22Rv1 (cell line): ENCODE data around the gene ERVV-1.

ENCODE experiments used
- H3K27ac ChIP-seq: fragments of 450-650 bp; 2 replicates; pipeline ENCODE4 v1.5.1; 2017
- ZFX ChIP-seq: fragments of 450-650 bp; IDR thresholded peaks from 2 replicates; pipeline ENCODE4 v1.6.1; 2017; ENCODE audit warnings: antibody characterized with exemption, borderline replicate concordance
- TF ChIP-seq, protein P1 (sequence below): fragments of 450-650 bp; IDR thresholded peaks from 2 replicates; pipeline ENCODE4 v1.5.1; 2017; ENCODE audit warnings: mild to moderate bottlenecking

Gene ERVV-1

DNA sequence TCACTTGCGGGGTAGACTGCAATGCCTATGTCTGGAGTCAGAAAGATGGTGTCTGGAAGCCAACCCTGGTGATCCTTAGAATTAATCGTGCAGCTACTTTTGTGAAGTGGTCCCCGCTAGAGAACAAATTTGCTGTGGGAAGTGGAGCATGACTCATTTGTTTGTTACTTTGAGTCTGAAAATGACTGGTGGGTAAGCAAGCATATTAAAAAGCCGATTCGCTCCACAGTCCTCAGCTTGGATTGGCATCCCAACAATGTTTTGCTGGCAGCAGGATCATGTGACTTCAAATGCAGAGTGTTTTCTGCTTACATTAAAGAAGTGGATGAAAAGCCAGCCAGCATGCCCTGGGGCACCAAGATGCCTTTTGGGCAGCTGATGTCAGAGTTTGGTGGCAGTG lies 9.5 kb upstream of the ERVV-1 start:
- H3K27ac ChIP-seq, result no peak overlapping the region
- TF ChIP-seq ZFX, result no peak
- TF ChIP-seq, protein P1, sequence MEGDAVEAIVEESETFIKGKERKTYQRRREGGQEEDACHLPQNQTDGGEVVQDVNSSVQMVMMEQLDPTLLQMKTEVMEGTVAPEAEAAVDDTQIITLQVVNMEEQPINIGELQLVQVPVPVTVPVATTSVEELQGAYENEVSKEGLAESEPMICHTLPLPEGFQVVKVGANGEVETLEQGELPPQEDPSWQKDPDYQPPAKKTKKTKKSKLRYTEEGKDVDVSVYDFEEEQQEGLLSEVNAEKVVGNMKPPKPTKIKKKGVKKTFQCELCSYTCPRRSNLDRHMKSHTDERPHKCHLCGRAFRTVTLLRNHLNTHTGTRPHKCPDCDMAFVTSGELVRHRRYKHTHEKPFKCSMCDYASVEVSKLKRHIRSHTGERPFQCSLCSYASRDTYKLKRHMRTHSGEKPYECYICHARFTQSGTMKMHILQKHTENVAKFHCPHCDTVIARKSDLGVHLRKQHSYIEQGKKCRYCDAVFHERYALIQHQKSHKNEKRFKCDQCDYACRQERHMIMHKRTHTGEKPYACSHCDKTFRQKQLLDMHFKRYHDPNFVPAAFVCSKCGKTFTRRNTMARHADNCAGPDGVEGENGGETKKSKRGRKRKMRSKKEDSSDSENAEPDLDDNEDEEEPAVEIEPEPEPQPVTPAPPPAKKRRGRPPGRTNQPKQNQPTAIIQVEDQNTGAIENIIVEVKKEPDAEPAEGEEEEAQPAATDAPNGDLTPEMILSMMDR, result no peak

GRCh38 chr19:53007200-53007599 lies 6.5 kb upstream of the ERVV-1 start:
- no peak overlapping the region for H3K27ac ChIP-seq
- TF ChIP-seq ZFX, result no peak
- TF ChIP-seq, protein P1, result no peak

GRCh38 chr19:53007606-53008005 lies 6.1 kb upstream of the ERVV-1 start:
- TF ChIP-seq ZFX, result no peak
- TF ChIP-seq, protein P1, result no peak
- H3K27ac ChIP-seq, result no peak overlapping the region

- TF ChIP-seq, protein P1, result no peak
- TF ChIP-seq ZFX, result no peak
- H3K27ac ChIP-seq, result no peak overlapping the region
Measured at GRCh38 chr19:53008061-53008778, 5.5 kb upstream of the ERVV-1 start.

- no peak overlapping the region for H3K27ac ChIP-seq
- TF ChIP-seq, protein P1, result no peak
- TF ChIP-seq ZFX, result no peak
Measured at GRCh38 chr19:53010494-53010893, 3.2 kb upstream of the ERVV-1 start.

- TF ChIP-seq ZFX, result no peak
- TF ChIP-seq, protein P1, result no peak
- H3K27ac ChIP-seq, result no peak overlapping the region
Measured at GRCh38 chr19:53012006-53012405, 1.7 kb upstream of the ERVV-1 start.

DNA sequence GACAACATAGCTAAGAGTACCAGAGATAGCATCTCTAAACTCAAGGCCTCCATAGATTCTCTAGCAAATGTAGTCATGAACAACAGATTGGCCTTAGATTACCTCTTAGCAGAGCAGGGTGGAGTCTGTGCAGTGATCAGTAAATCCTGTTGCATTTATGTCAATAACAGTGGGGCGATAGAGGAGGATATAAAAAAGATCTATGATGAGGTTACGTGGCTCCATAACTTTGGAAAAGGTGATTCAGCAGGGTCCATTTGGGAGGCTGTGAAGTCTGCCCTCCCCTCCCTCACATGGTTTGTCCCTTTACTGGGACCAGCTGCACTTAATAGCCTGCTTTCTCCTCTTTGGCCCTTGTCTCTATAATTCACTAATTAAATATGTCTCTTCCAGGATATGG lies 1.4 kb downstream of the ERVV-1 start:
- H3K27ac ChIP-seq, result no peak overlapping the region
- TF ChIP-seq ZFX, result no peak
- TF ChIP-seq, protein P1, result no peak
